ENCODE results near the gene SLC9A9. TPM values are rescaled to one million over a fixed set of nuclear protein-coding genes. Genes with fewer than 3 reads are reported as not detected.

SLC9A9 gene
- total RNA-seq, 1 donor from 2014 or later: 9.3 TPM

DNA sequence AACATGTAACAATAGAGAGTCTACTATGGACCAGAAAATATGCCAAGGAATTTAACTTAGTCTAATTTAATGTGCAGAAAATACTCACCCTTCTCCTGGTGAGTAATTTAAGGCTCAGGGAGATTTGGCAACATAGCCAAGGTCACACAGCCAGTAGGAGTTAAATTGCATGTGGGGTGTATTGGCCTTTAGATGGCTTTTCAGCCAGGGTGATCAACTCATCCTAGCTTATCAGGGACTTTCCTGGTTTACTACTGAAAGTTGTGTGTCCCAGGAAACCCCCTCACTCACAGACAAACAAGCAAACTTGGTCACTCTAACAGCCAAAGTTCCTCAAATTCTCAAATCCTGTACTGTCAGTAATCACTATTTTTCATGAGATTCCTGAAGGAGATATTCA, 2.6 kb upstream of the SLC9A9 start:
- no peak for DNase-seq (ENCODE audit: missing footprints)
- no peak for ATAC-seq
- intact Hi-C loops (cut with DNase I): no loop called here

DNA sequence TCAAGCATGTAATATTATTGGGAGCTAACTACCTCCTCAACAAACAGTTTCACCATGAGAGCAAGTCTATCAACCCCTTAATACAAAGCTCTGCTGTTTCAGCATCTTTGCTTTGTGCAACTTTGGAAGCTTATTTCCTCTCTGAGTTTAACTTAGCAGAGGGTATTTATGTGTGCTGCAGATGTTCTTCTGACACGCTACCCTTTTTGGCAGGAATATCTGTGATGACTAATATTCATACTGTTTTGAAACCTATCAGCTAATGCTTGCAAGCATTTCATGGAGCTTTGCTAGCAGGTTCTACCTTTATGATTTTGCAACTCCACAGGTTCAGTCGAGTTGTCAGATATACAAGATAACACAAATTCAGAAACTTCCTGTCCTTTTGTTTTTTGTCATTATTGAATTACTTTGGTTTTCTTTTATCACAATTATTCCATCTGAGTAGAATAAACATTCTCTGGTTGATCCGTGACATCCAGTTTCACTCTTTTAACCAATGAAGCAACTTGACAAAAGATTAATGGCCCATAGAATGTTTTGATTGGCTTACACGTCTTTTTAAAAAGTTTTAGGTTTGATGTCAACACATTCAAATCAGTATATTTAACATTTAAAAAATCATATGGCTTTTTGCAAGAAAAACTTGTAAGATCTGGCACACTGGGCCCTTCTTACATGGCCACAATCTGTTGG, 1.7 kb upstream of the SLC9A9 start:
- DNase-seq (ENCODE audit: missing footprints) (no peak), ATAC-seq (peak; percentile 76)
- intact Hi-C loops (cut with DNase I): no loop called here

DNA sequence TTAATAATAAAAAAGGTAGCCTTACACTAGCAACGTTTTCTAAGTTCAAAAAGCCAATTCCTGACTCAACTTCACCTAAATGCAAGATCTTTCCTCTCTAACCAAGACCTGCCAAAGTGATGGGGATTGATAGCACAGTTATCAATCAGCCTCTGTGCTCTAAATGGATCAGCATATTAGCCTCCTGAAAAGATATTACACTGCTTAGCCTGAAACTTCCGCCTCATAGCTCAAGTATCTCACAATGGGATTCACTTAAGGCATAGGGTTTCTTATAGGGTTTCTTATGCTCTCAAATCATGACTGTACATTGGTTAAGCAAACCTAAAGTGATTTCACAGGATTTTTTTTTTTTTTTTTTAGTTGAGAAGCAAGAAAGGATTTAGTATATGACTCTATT, 436 bp upstream of the SLC9A9 start:
- intact Hi-C loops (cut with DNase I): no loop called here

DNA sequence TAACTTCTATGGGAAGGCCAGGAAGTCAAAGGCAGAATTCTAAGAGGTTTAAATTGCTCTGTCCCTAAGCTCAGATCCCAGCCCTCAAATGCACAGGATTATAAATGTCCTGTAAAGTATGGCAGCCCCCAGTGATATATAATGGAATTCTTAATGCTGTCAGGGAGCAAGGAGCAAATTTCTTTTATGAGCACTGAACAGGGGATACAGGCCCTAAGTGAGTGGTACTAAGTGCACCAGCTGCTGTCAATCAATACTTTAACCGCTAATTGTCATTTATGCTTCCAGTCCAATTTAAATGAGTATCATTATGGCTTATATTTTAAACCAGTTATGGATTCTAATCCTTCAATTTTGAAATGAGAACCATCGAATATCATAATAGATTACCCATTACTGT, 4.7 kb downstream of the SLC9A9 start:
- no peak for ATAC-seq
- intact Hi-C loops (cut with DNase I): no loop called here
- no peak for DNase-seq (ENCODE audit: missing footprints)

More for the DNA sequence above, 436 bp upstream of the SLC9A9 start:
- ATAC-seq (no peak), DNase-seq (ENCODE audit: missing footprints) (no peak)

DNA sequence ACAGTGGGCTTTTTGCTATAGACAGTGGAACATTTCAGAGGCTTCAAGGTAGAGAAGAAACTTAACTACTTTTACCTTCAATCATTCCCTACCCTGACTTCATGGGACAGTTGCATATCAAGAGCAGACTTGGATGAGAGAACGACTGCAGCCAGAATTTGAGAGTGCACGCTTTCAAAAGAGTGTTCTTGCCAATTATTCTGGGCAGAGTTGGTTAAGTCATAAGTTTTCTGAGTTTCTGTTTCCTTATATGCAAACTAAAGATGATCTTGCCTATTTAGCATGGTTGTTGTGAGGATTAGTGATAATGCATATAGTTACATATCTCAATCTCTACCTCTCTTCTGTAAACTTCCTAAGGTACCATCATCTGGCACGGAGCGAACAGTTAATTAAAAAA, 7.6 kb downstream of the SLC9A9 start:
- DNase-seq (ENCODE audit: missing footprints) (no peak), ATAC-seq (no peak)
- intact Hi-C loops (cut with DNase I): no loop called here

DNA sequence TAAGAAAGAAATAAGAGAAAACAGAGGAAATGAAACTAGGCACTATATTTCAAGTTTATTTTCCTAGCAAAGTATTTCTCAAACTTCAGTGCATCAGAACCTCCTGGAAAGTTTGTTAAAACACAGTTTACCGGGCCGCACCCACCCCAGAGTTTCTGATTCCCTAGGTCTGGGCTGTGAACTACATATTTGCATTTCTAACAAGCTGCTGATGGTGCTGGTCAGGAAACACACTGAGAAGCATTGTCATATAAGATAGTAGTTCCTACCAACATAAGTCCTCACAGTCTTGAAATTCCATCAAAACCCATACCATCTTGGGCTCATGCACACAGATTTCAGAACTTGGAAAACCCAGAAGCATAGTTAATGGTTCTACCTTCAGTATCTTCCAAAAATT, 8.3 kb downstream of the SLC9A9 start:
- DNase-seq (ENCODE audit: missing footprints) (no peak), ATAC-seq (no peak)
- intact Hi-C loops (cut with DNase I): no loop called here

DNA sequence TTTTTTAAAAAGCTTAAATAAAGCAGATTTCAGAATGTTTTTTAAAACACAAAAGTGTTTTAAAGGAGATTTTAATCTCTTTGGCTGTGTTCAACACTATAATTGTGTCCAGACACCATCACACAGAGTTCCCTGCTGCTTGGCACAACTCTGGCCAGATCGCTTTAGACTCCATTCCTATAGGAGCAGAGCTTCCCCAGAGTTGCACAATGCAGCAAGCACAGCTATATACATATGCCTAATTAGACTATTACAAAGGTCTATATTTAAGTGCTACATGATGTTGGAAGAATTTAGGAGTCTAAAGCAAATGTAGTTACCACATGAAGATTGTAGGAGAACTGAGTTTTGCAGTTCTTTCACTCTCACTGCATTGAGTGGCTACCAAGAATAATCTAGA, 11.2 kb downstream of the SLC9A9 start:
- ATAC-seq: no peak
- DNase-seq (ENCODE audit: missing footprints): no peak
- intact Hi-C loops (cut with DNase I): no loop called here

DNA sequence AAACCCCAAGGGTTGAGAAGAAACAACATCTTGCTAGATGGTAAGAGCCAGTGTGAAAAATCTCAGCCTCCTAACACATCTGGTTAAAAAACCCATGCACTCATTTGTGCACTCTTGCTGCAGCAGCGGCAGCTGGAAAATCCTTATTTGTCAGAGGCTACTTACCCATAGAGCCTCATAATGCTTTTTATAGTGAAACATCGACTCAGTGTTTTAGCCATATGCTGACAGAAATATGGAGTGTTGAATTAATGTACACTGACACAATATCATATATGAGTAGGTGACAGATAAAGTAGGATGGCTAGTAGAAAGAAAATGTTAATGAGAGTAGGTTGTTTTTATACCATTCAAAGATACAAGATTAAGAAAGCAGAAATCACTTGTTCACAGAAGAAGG, 13.0 kb downstream of the SLC9A9 start:
- intact Hi-C loops (cut with DNase I): no loop called here
- ATAC-seq (no peak), DNase-seq (ENCODE audit: missing footprints) (no peak)

DNA sequence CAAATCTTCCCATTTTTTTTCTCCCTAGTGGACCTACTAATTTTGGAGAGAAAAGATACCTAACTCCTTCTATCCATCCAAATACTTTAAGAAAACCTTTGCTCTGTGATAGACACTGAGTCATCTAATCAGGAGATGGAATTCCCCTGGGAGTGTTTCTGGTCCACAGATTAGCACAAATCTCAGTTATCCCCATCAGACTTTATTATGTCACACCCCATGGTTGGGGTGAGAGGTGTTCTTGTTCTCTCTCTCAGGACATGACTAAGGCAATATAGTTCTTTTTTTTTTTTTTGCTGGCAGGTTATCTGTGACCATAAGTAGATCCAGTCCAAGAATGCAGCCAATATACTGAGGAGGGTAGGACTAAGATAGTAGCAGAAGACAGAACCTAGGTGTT, 15.8 kb downstream of the SLC9A9 start:
- DNase-seq (ENCODE audit: missing footprints) (no peak), ATAC-seq (no peak)
- intact Hi-C loops (cut with DNase I): no loop called here

DNA sequence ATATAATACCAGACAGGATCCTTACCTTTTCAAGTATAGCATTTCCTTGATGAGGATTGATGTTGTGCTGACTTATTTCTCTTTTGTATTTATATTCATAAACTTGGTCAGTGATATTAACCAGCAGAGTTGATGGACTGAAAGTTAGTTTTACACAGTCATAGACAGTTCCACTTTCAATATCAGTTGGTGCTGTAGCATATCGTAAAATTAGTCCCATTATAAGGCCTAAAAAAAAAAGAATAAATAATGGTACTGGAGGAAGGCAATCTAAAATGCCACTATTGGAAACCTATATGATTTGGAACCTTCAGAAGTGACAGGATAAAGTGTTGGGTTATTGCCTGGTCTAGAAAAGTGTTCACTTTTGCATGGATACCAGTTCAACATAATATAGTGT, 16.3 kb downstream of the SLC9A9 start:
- no peak for ATAC-seq
- intact Hi-C loops (cut with DNase I): no loop called here
- no peak for DNase-seq (ENCODE audit: missing footprints)

DNA sequence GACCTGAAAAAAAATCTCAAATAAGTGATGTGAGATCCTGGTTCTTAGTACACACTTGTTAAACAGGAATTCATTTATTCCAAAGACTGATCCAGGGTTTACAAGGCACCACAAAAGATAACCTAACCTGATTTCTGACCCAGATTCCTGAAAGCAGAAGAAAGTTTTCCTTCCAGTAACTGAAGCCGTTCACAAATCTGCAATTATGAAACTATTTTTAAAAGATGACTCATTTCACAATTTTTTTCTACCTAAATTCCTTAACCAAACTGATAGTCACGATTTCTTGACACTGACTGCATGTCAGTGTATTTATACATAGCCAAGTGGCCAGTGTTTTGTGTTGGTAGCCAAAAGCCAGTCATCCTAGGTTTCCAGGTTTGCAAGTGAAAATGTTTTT, 17.1 kb downstream of the SLC9A9 start:
- no peak for DNase-seq (ENCODE audit: missing footprints)
- intact Hi-C loops (cut with DNase I): no loop called here
- no peak for ATAC-seq

DNA sequence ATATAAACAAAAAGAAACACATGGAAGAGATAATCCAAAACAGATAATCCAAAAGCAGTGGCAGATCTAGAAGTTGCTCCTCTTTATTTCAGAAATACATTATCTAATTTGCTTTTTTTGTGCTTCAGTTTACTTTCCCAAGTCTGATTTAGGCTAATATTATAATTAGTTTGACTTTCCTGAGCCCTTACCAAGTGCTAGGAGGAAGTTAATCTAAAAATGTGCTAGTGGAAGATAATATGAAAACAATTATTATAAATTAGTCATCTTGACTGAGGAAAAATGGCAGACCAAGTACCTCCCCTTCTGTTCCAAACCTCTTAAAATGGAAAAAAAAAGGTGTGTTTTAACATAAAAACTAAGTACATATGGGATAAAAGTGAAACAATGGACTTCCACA, 17.5 kb downstream of the SLC9A9 start:
- ATAC-seq (no peak), DNase-seq (ENCODE audit: missing footprints) (no peak)
- intact Hi-C loops (cut with DNase I): no loop called here

DNA sequence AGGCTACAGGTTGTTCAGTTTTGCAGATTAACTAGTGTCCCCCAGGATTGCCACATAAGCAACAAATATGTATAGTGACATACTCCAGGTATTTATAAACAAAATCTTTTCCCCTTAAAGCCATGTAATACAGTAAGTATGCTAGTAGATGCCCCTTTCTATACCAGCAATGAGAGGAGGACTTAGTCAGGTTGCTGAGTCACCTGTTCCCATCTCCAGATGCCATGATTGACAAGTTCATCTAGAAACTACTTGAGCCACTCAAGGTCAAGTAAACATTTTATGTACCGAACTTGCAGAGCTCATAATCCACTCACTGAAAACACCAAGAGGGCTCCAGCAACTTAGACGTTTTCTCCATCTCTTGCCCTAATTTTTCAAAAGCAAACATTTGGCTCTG, 18.2 kb downstream of the SLC9A9 start:
- DNase-seq (ENCODE audit: missing footprints) (no peak), ATAC-seq (no peak)
- intact Hi-C loops (cut with DNase I): no loop called here

DNA sequence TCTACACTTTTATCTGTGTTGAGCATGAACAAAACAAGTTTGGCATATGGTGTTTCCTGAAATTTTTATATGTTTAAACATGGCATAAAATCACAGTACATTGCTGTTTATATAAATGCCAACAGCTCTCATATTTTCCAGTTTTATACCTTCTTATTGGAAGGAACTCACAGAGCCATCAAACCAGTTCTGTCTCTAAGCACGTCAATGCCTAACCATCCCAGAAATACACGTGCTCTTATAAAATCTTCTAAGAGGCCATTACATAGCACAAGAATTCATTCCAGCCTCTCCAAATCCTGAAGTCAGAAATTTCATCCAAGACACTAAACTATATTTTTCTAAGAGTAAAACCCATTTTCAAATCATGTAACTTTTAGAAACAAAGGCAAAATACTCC, 20.8 kb downstream of the SLC9A9 start:
- intact Hi-C loops (cut with DNase I): no loop called here
- DNase-seq (ENCODE audit: missing footprints): no peak
- no peak for ATAC-seq

DNA sequence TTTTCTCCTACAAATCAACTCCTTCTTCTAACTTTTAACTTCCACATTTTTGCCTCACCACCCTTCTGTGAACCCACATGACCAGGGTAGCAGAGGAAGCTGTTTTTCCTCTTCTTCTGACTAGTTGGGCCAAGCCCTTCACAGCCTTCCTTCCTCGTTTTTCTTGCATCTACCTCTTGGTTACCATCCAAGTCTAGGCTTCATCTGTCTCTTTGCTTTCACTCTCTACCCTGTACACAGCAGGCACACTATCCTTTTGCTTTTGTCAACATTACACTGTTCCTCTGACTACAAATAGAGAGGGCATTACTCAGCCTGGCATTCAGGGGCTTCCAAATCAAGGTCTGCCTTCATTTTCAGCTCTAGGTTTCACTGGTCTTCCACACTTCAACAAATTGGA, 22.0 kb downstream of the SLC9A9 start:
- intact Hi-C loops (cut with DNase I): no loop called here
- DNase-seq (ENCODE audit: missing footprints): no peak
- peak; percentile 49 for ATAC-seq

DNA sequence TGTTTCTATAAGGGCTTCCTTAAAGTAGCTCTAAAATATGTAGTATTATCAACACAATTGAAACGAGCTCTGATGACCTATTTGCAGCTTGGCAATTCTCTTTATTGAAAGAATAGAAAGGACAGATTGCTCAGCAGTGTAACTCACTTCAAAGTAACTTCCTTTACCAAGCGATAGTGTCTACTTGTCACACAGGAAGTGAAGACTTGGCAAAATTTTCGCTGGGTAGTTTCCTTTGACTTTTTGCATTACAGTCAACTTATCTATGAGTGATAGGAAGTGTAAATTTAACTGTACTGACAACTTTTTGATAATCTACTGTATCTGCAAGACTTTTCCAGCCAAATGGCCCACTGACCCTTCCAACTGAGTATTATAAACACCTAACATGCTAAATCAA, 22.8 kb downstream of the SLC9A9 start:
- intact Hi-C loops (cut with DNase I): no loop called here
- DNase-seq (ENCODE audit: missing footprints) (no peak), ATAC-seq (peak; percentile 41)

DNA sequence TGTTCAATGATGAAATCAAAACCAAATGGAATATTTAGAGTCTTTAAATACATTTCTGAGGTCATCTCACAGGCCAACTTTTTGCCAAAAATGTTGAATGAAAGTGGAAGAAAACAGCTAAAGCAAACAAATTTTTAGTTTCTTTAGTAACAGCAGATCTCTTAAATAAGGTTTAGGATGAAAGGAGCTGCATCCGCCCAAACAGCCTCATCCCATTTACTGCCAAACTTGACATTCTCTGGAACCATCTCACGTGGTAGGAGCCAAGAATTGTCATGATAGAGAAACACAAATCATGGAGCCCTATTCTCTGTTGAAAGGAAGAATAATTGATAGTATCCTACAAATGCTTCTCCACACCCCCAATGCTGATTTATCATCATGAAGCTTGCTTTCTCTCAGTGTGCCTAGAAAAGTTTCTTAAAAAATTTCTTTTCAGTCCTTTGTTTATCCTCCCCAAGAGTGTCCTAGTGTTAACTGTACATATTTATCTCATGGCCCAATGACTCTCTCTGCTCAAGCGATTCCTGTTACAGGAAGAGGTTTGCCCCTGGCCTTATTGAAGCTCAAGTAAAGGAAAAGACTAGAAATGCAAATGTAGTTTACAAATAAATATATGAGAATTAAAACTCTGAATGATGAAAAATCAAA, 23.4 kb downstream of the SLC9A9 start:
- intact Hi-C loops (cut with DNase I): no loop called here
- DNase-seq (ENCODE audit: missing footprints): no peak
- no peak for ATAC-seq

DNA sequence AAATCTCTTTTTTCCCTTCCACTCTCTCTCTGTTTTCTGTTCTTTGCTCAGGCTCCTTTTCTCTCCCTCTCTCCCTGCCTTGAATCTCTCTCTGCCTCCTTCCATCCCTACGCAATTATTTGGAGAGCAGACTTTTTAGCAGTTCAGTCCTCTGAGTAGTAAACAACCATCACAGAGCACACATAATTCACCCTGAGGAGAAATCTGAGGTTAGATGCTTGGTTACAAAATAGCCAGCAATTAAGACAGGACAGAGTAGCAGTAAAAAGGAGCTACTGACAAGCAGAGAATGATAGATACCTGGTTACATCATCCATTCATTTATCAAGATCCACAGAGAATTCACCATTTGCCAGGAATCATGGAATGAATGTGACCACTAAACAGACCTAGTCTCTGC, 25.5 kb downstream of the SLC9A9 start:
- no peak for ATAC-seq
- intact Hi-C loops (cut with DNase I): no loop called here
- no peak for DNase-seq (ENCODE audit: missing footprints)

DNA sequence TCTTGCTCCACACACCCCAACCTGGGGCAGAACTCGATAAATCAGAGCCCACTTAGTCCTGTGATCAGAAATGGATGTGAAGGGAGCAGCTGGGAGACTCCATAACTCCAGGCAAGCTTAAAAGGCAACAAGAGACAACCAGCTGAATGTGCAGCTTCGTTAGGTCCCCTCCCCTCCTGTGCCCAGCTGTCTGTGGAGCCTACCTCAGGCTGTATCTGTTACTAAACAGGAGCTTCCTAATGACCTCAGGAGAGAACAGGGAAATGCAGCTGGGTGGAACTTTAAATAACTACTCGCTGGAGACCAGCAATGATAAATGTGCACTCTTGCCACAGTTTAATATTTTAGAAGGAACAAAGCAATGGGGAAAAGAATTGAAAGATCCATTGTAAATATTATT, 25.9 kb downstream of the SLC9A9 start:
- intact Hi-C loops (cut with DNase I): no loop called here
- no peak for ATAC-seq

DNA sequence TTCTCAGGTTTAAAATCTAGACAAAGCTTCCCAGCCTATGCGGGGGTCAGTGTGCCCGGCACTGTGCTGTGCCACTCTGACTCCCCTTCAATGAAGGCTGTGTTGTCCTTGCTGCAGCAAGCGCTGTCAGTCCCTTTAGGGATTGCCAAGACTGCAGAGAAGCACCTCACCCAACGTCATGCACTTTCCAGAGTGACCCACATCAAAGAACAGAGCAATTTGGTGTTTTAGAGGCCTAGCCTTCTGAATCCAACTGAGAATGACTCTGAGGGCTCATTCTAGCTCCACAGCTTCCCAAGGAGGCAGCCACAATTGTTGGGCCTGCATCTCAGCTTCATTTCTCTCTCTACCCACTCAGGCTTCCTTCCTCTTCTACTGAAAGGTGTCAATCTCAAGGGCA, 26.4 kb downstream of the SLC9A9 start:
- intact Hi-C loops (cut with DNase I): no loop called here
- ATAC-seq (no peak), DNase-seq (ENCODE audit: missing footprints) (no peak)

More for the DNA sequence above, 25.9 kb downstream of the SLC9A9 start:
- DNase-seq (ENCODE audit: missing footprints): no peak
